SK-N-SH (cell line): Measurements from ENCODE around the gene GAS7. TPM values are rescaled to one million over a fixed set of nuclear protein-coding genes. Genes with fewer than 3 reads are reported as not detected.

ENCODE experiments used
- CTCF ChIA-PET: fragments of 300-600, 350-600 bp; formaldehyde crosslinking; extraction: SDS; loops from one replicate; lab custom pipeline; 2021; lab: Yijun Ruan, JAX
- POLR2A ChIA-PET: fragments of 350-600 bp; sonication (Branson Sonifier 250); formaldehyde crosslinking; extraction: SDS; loops from one replicate; lab custom pipeline; 2020; ENCODE audit warnings: antibody characterized with exemption, inconsistent platforms; lab: Yijun Ruan, JAX
- DNase-seq: peaks from one replicate; pipeline ENCODE4 v3.0.0; 2012
- H2AFZ ChIP-seq: fragments of 200-600 bp; sonication (generic); 2 replicates; pipeline ENCODE4 v1.8.1; 2016; ENCODE audit warnings: antibody characterized with exemption, mild to moderate bottlenecking, low read depth
- H3F3A ChIP-seq: fragments of 200-600 bp; sonication (generic); replicated peaks from 2 replicates; pipeline ENCODE3; 2016; ENCODE audit warnings: antibody characterized with exemption, mild to moderate bottlenecking; ENCODE audit not compliant: insufficient read depth
- H3K27ac ChIP-seq, 2 experiments: fragments of 200-500 bp in 1 of 2; fragments of 200-600 bp in 1 of 2; sonication (Bioruptor generic) in 1 of 2; sonication (generic), shearing (Covaris generic) in 1 of 2; 2 replicates each; pipeline versions ENCODE4 v1.5.1 to v1.6.1; 2014 to 2016; ENCODE audit warnings: low read depth in 2 of 2, inconsistent platforms in 1 of 2, low read length in 1 of 2, mild to moderate bottlenecking in 1 of 2, mixed read lengths in 1 of 2
- H3K27me3 ChIP-seq: fragments of 200-600 bp; sonication (generic), shearing (Covaris generic); 2 replicates; pipeline ENCODE4 v1.6.1; 2016; ENCODE audit warnings: mixed run types; ENCODE audit not compliant: insufficient read depth
- H3K36me3 ChIP-seq, 2 experiments: fragments of 200-500 bp in 1 of 2; fragments of 200-600 bp in 1 of 2; sonication (Bioruptor generic) in 1 of 2; sonication (generic) in 1 of 2; replicated peaks in 1 of 2; 2 replicates each; pipeline versions ENCODE3 to v1.5.1; 2014 to 2016; ENCODE audit warnings: low read length in 1 of 2, mild to moderate bottlenecking in 1 of 2; ENCODE audit not compliant: insufficient read depth in 2 of 2, control insufficient read depth in 1 of 2
- H3K4me1 ChIP-seq, 2 experiments: fragments of 200-500 bp in 1 of 2; fragments of 200-600 bp in 1 of 2; sonication (Bioruptor generic) in 1 of 2; sonication (generic), shearing (Covaris generic) in 1 of 2; 2 replicates each; pipeline versions ENCODE4 v1.5.1 to v1.6.1; 2014 to 2016; ENCODE audit warnings: low read depth in 1 of 2, low read length in 1 of 2, mixed run types in 1 of 2; ENCODE audit not compliant: insufficient read depth in 2 of 2, control insufficient read depth in 1 of 2
- H3K4me2 ChIP-seq: fragments of 200-600 bp; sonication (generic), shearing (Covaris generic); 2 replicates; pipeline ENCODE4 v1.6.1; 2017; ENCODE audit warnings: mixed run types
- H3K4me3 ChIP-seq, 2 experiments: fragments of 200-500 bp in 1 of 2; fragments of 200-600 bp in 1 of 2; sonication (Bioruptor generic) in 1 of 2; sonication (generic), shearing (Covaris generic) in 1 of 2; 2 replicates each; pipeline versions ENCODE4 v1.5.1 to v1.8.1; 2014 to 2016; ENCODE audit warnings: low read depth in 2 of 2, inconsistent platforms in 1 of 2, low read length in 1 of 2, mild to moderate bottlenecking in 1 of 2, mixed read lengths in 1 of 2, moderate library complexity in 1 of 2
- H3K79me2 ChIP-seq: fragments of 200-600 bp; sonication (generic); 2 replicates; pipeline ENCODE4 v1.8.1; 2017; ENCODE audit warnings: mild to moderate bottlenecking; ENCODE audit not compliant: insufficient read depth
- H3K9ac ChIP-seq: fragments of 200-600 bp; sonication (generic); 2 replicates; pipeline ENCODE4 v1.6.1; 2017; ENCODE audit warnings: mixed run types
- H3K9me2 ChIP-seq: fragments of 200-600 bp; sonication (generic); 2 replicates; pipeline ENCODE4 v1.6.1; 2017; ENCODE audit warnings: mixed run types
- H3K9me3 ChIP-seq: fragments of 200-600 bp; sonication (generic); 2 replicates; pipeline ENCODE4 v1.6.1; 2017; ENCODE audit warnings: mixed run types, mild to moderate bottlenecking, moderate library complexity
- H4K20me1 ChIP-seq: fragments of 200-600 bp; sonication (generic); 2 replicates; pipeline ENCODE4 v1.6.1; 2017; ENCODE audit warnings: mild to moderate bottlenecking, mixed run types; ENCODE audit not compliant: insufficient read depth
- EZH2phosphoT487 ChIP-seq: fragments of 200-600 bp; sonication (generic); IDR thresholded peaks from 2 replicates; pipeline ENCODE4 v1.6.1; 2017; ENCODE audit warnings: low read depth, mixed run types, mild to moderate bottlenecking, antibody characterized with exemption, moderate library complexity, borderline replicate concordance
- FOXJ3 ChIP-seq: sonication (generic); formaldehyde crosslinking; IDR thresholded peaks from 2 replicates; pipeline ENCODE4 v1.5.1; 2020; ENCODE audit warnings: mild to moderate bottlenecking, missing genetic modification reagents
- GATA2 ChIP-seq: sonication (generic); formaldehyde crosslinking; IDR thresholded peaks from 2 replicates; pipeline ENCODE4 v1.5.0; 2020; ENCODE audit warnings: mild to moderate bottlenecking, missing genetic modification reagents
- JUND ChIP-seq: IDR thresholded peaks from 2 replicates; pipeline ENCODE4 v1.4.0; 2012
- MEF2A ChIP-seq: IDR thresholded peaks from 2 replicates; pipeline ENCODE4 v1.4.0; 2012; ENCODE audit warnings: low read depth, borderline replicate concordance
- MXI1 ChIP-seq: IDR thresholded peaks from 2 replicates; pipeline ENCODE4 v1.6.1; 2012; ENCODE audit warnings: mild to moderate bottlenecking, low read depth, low read length, improper control_type of control experiment
- NFIC ChIP-seq: IDR thresholded peaks from 2 replicates; pipeline ENCODE4 v1.4.0; 2012; ENCODE audit warnings: borderline replicate concordance
- NRF1 ChIP-seq: IDR thresholded peaks from 2 replicates; pipeline ENCODE4 v1.6.1; 2012; ENCODE audit warnings: low read depth, mild to moderate bottlenecking, low read length
- RFX5 ChIP-seq: IDR thresholded peaks from 2 replicates; pipeline ENCODE4 v1.6.1; 2012; ENCODE audit warnings: mild to moderate bottlenecking, improper control_type of control experiment, low read length
- SIN3A ChIP-seq: IDR thresholded peaks from 2 replicates; pipeline ENCODE4 v1.6.1; 2012; ENCODE audit warnings: low read depth, mild to moderate bottlenecking, low read length, moderate library complexity, borderline replicate concordance
- SMC3 ChIP-seq: IDR thresholded peaks from 2 replicates; pipeline ENCODE4 v1.6.1; 2012; ENCODE audit warnings: low read depth, low read length, improper control_type of control experiment
- TAF1 ChIP-seq: IDR thresholded peaks from 2 replicates; pipeline ENCODE4 v1.6.1; 2012; ENCODE audit warnings: low read depth, mild to moderate bottlenecking, low read length, moderate library complexity, borderline replicate concordance
- TCF12 ChIP-seq: IDR thresholded peaks from 2 replicates; pipeline ENCODE4 v1.4.0; 2012
- WGBS: methylation state at CpG from one replicate; pipeline ENCODE4 v1.1.6; 2017; ENCODE audit warnings: low lambda C conversion rate; 5-methylcytosine and 5-hydroxymethylcytosine counted together
- polyA plus RNA-seq, 3 experiments: library from polyadenylated mRNA; depleted of rRNA; stranded (reverse); fragments of >200 nt; gene quantifications; 2 replicates each; pipeline ENCODE4 v1.2.3, GENCODE V29; 2012
- TF ChIP-seq, protein P1 (sequence below): IDR thresholded peaks from 2 replicates; pipeline ENCODE4 v1.4.0; 2012; ENCODE audit warnings: low read depth, borderline replicate concordance
- TF ChIP-seq, protein P2 (sequence below): IDR thresholded peaks from 2 replicates; pipeline ENCODE4 v1.4.0; 2012; ENCODE audit warnings: low read depth, borderline replicate concordance
- TF ChIP-seq, protein P3 (sequence below): fragments of 150-350 bp; IDR thresholded peaks from 2 replicates; pipeline ENCODE4 v1.6.1; 2016; ENCODE audit warnings: mild to moderate bottlenecking, low read depth, low read length
- TF ChIP-seq, protein P4 (sequence below): IDR thresholded peaks from 2 replicates; pipeline ENCODE4 v1.6.1; 2012; ENCODE audit warnings: mild to moderate bottlenecking, low read depth, low read length, moderate library complexity
- TF ChIP-seq, protein P5 (sequence below): IDR thresholded peaks from 2 replicates; pipeline ENCODE4 v1.4.0; 2012; ENCODE audit warnings: low read depth

The GAS7 gene
- polyA plus RNA-seq, 1 of the 3 experiments (the other 2 are of a cell fraction) = 0.12 TPM

DNA sequence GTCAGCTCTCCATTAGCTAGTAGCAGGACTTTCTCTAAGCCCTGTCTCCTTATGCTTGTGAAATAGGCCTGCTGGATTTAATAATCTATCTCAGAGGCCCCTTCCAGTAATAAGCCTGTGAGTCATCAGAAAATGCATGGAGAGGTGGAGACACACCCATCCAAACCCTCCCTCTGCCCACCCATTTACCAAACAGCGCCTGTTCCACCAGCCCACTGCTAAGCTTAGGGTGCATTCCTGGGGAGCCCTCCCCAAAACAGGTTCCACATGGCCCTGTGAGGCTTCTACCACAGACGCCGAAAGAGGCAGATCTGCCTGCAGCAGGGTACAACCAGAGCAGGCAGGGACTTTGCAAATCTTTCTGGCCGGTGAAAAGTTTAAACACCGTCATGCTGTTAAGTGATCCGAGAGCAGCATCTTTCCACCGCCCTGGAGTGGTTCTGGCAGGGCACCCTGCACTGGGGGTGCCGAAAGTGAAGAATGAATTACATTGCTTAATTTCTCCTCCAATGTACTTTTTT is 99.3 kb downstream of the GAS7 start:
- Histone ChIP-seq H3K36me3 (no peaks in the 10 kb centered on the region), H4K20me1 (no peaks in the 10 kb centered on the region), H3K9me2 (no peaks in the 10 kb centered on the region), H3F3A (no peaks in the 10 kb centered on the region), H3K27me3 (no peaks in the 10 kb centered on the region), H3K4me1 (no peaks in the 10 kb centered on the region; a peak in 1 of 4 replicates), H3K4me2 (no peak overlapping the region), H3K9me3 (no peaks in the 10 kb centered on the region), H3K4me3 (no peak overlapping the region), H3K79me2 (no peaks in the 10 kb centered on the region), H3K27ac (no peak overlapping the region), H2AFZ (no peak overlapping the region), H3K9ac (no peak overlapping the region)
- no peak for DNase-seq
- CTCF ChIA-PET = no interaction called here
- TF ChIP-seq TCF12 (no peak), TAF1 (no peak), NFIC (no peak), JUND (no peak), MEF2A (no peak), GATA2 (CRISPR knock-in tag) (no peak), FOXJ3 (CRISPR knock-in tag) (no peak)
- TF ChIP-seq, protein P1, sequence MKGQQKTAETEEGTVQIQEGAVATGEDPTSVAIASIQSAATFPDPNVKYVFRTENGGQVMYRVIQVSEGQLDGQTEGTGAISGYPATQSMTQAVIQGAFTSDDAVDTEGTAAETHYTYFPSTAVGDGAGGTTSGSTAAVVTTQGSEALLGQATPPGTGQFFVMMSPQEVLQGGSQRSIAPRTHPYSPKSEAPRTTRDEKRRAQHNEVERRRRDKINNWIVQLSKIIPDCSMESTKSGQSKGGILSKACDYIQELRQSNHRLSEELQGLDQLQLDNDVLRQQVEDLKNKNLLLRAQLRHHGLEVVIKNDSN = no peak
- TF ChIP-seq, protein P2, sequence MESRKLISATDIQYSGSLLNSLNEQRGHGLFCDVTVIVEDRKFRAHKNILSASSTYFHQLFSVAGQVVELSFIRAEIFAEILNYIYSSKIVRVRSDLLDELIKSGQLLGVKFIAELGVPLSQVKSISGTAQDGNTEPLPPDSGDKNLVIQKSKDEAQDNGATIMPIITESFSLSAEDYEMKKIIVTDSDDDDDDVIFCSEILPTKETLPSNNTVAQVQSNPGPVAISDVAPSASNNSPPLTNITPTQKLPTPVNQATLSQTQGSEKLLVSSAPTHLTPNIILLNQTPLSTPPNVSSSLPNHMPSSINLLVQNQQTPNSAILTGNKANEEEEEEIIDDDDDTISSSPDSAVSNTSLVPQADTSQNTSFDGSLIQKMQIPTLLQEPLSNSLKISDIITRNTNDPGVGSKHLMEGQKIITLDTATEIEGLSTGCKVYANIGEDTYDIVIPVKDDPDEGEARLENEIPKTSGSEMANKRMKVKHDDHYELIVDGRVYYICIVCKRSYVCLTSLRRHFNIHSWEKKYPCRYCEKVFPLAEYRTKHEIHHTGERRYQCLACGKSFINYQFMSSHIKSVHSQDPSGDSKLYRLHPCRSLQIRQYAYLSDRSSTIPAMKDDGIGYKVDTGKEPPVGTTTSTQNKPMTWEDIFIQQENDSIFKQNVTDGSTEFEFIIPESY = no peak
- POLR2A ChIA-PET = no interaction called here
- WGBS = 30% methylated on average over 8 of the region's 8 CpGs

DNA sequence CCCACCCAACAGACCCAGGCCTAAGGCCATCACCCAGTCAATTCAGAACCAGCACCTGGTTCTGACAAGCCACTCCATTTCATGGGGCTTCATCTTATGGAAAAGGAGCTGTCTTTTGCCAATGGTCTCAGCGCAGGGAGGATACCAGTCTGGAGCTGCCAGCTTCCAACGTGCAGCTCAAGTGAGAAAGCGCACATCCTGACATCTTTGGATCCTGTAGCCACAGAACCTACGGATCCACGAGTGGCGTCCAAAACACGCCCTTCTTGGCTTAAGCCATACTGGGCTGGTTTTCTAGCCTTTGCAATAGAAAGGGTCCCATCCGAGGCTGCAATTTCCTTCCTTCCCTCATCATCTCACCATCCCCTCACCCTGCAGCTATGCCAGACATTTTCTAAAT is 101.8 kb downstream of the GAS7 start:
- Histone ChIP-seq H3K4me3 (no peak overlapping the region), H3K4me1 (no peaks in the 10 kb centered on the region; a peak in 1 of 4 replicates), H3K79me2 (no peaks in the 10 kb centered on the region), H3K9me2 (no peaks in the 10 kb centered on the region), H3K9ac (no peak overlapping the region), H4K20me1 (no peaks in the 10 kb centered on the region), H3K4me2 (no peak overlapping the region), H2AFZ (no peak overlapping the region), H3K36me3 (no peaks in the 10 kb centered on the region), H3F3A (no peaks in the 10 kb centered on the region), H3K9me3 (no peaks in the 10 kb centered on the region), H3K27me3 (no peaks in the 10 kb centered on the region), H3K27ac (no peak overlapping the region)
- TF ChIP-seq, protein P3, sequence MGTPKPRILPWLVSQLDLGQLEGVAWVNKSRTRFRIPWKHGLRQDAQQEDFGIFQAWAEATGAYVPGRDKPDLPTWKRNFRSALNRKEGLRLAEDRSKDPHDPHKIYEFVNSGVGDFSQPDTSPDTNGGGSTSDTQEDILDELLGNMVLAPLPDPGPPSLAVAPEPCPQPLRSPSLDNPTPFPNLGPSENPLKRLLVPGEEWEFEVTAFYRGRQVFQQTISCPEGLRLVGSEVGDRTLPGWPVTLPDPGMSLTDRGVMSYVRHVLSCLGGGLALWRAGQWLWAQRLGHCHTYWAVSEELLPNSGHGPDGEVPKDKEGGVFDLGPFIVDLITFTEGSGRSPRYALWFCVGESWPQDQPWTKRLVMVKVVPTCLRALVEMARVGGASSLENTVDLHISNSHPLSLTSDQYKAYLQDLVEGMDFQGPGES = no peak
- TF ChIP-seq SIN3A (no peak), EZH2phosphoT487 (no peak), NRF1 (no peak), SMC3 (no peak), NFIC (no peak), JUND (no peak), MEF2A (no peak), RFX5 (no peak), MXI1 (no peak), FOXJ3 (CRISPR knock-in tag) (no peak)
- TF ChIP-seq, protein P4, sequence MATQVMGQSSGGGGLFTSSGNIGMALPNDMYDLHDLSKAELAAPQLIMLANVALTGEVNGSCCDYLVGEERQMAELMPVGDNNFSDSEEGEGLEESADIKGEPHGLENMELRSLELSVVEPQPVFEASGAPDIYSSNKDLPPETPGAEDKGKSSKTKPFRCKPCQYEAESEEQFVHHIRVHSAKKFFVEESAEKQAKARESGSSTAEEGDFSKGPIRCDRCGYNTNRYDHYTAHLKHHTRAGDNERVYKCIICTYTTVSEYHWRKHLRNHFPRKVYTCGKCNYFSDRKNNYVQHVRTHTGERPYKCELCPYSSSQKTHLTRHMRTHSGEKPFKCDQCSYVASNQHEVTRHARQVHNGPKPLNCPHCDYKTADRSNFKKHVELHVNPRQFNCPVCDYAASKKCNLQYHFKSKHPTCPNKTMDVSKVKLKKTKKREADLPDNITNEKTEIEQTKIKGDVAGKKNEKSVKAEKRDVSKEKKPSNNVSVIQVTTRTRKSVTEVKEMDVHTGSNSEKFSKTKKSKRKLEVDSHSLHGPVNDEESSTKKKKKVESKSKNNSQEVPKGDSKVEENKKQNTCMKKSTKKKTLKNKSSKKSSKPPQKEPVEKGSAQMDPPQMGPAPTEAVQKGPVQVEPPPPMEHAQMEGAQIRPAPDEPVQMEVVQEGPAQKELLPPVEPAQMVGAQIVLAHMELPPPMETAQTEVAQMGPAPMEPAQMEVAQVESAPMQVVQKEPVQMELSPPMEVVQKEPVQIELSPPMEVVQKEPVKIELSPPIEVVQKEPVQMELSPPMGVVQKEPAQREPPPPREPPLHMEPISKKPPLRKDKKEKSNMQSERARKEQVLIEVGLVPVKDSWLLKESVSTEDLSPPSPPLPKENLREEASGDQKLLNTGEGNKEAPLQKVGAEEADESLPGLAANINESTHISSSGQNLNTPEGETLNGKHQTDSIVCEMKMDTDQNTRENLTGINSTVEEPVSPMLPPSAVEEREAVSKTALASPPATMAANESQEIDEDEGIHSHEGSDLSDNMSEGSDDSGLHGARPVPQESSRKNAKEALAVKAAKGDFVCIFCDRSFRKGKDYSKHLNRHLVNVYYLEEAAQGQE = no peak
- TF ChIP-seq, protein P5, sequence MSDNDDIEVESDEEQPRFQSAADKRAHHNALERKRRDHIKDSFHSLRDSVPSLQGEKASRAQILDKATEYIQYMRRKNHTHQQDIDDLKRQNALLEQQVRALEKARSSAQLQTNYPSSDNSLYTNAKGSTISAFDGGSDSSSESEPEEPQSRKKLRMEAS = no peak
- WGBS = 50% methylated on average over 8 of the region's 8 CpGs
- DNase-seq = no peak
- POLR2A ChIA-PET = no interaction called here
- CTCF ChIA-PET = no interaction called here
